Non-pigmented ciliary epithelial cell (primary cell): ENCODE data around the gene FRMPD4.

ENCODE experiments used
- DNase-seq: peaks from one replicate; pipeline ENCODE4 v3.0.0-alpha.2; 2010; ENCODE audit warnings: low read depth

Gene FRMPD4

GRCh38 chrX:12367254-12367653 lies 229.0 kb downstream of the FRMPD4 start:
- no peak for DNase-seq

GRCh38 chrX:12370497-12370986 lies 232.3 kb downstream of the FRMPD4 start:
- no peak for DNase-seq

GRCh38 chrX:12372111-12372510 lies 233.8 kb downstream of the FRMPD4 start:
- no peak for DNase-seq

GRCh38 chrX:12374286-12374685 lies 236.0 kb downstream of the FRMPD4 start:
- DNase-seq, result no peak

GRCh38 chrX:12378253-12378652 lies 240.0 kb downstream of the FRMPD4 start:
- DNase-seq, result no peak

- no peak for DNase-seq
Measured at GRCh38 chrX:12378706-12379105, 240.4 kb downstream of the FRMPD4 start.

GRCh38 chrX:12379671-12380070 lies 241.4 kb downstream of the FRMPD4 start:
- no peak for DNase-seq

GRCh38 chrX:12383196-12383595 lies 244.9 kb downstream of the FRMPD4 start:
- no peak for DNase-seq

GRCh38 chrX:12390301-12390700 lies 252.0 kb downstream of the FRMPD4 start:
- DNase-seq, result no peak

- no peak for DNase-seq
Measured at GRCh38 chrX:12396584-12396983, 258.3 kb downstream of the FRMPD4 start.

GRCh38 chrX:12400218-12400617 lies 261.9 kb downstream of the FRMPD4 start:
- no peak for DNase-seq

- DNase-seq, result no peak
Measured at GRCh38 chrX:12401252-12401651, 263.0 kb downstream of the FRMPD4 start.

GRCh38 chrX:12403474-12404082 lies 265.3 kb downstream of the FRMPD4 start:
- DNase-seq, result no peak

GRCh38 chrX:12405306-12405705 lies 267.0 kb downstream of the FRMPD4 start:
- DNase-seq, result no peak

GRCh38 chrX:12410523-12410922 lies 272.2 kb downstream of the FRMPD4 start:
- no peak for DNase-seq

GRCh38 chrX:12411831-12412230 lies 273.6 kb downstream of the FRMPD4 start:
- no peak for DNase-seq

GRCh38 chrX:12412561-12412960 lies 274.3 kb downstream of the FRMPD4 start:
- DNase-seq, result no peak

- DNase-seq, result no peak
Measured at GRCh38 chrX:12419591-12419990, 281.3 kb downstream of the FRMPD4 start.

GRCh38 chrX:12421918-12422317 lies 283.6 kb downstream of the FRMPD4 start:
- no peak for DNase-seq

GRCh38 chrX:12423346-12423745 lies 285.1 kb downstream of the FRMPD4 start:
- DNase-seq, result no peak

GRCh38 chrX:12425496-12425895 lies 287.2 kb downstream of the FRMPD4 start:
- DNase-seq, result no peak

- no peak for DNase-seq
Measured at GRCh38 chrX:12426420-12426819, 288.1 kb downstream of the FRMPD4 start.

- DNase-seq, result no peak
Measured at GRCh38 chrX:12434493-12434892, 296.2 kb downstream of the FRMPD4 start.

- no peak for DNase-seq
Measured at GRCh38 chrX:12439416-12439815, 301.1 kb downstream of the FRMPD4 start.
